GM18505 (cell line): ENCODE data around the gene GNAI3.

Experiments
- ATAC-seq: cut with Tn5 transposase; IDR thresholded peaks from one replicate; pipeline ENCODE4 v1.9.1; 2021; ENCODE audit not compliant: unreplicated experiment
- POLR2A ChIP-seq: IDR thresholded peaks from 4 replicates; pipeline ENCODE4 v1.6.1; 2011; ENCODE audit warnings: borderline replicate concordance; ENCODE audit not compliant: insufficient read depth, insufficient read length; ENCODE audit errors: extremely low read depth

GNAI3 gene

GRCh38 chr1:109624201-109625010 is 76.0 kb downstream of the GNAI3 start:
- no peak for ATAC-seq
- no peak for TF ChIP-seq POLR2A

- ATAC-seq, result no peak
- TF ChIP-seq POLR2A, result no peak
These were observed 76.8 kb downstream of the GNAI3 start for GRCh38 chr1:109625176-109625575.

DNA sequence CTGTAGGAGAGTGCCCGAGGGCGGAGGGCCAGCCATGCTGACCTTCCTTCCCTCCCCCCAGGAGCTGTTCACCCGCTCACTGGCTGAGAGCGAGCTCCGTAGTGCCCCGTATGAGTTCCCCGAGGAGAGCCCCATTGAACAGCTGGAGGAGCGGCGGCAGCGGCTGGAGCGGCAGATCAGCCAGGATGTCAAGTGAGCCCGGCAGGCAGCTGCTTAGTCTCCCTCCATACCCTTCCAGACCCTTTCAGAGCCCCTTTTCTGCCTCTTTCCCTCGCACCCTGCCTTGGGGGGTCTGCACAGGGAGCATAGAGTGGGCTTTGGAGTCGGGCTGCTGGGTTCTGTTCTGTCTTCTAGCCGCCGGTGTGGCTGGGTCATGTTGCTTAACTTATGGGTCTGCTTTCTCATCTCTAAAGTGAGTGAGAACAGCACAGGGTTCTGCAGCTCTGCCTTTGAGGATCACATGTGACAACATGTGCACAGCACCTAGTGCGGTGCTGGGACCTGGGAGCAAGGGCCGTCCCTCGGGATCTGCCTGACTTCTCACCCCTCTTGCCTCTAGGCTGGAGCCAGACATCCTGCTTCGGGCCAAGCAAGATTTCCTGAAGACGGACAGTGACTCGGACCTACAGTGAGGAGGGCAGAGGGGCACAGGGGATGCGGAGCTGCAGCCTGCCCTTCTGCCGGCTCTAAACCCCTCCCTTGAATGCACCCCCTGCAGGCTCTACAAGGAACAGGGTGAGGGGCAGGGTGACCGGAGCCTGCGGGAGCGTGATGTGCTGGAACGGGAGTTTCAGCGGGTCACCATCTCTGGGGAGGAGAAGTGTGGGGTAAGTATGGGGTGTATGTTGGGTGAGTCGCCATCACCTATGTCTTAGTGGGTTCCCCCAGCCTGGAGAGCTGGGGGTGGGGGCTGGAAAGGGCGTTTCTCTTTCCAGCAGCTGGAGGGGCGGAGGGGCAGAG is 77.5 kb downstream of the GNAI3 start:
- no peak for ATAC-seq
- no peak for TF ChIP-seq POLR2A

GRCh38 chr1:109626682-109627408 is 78.4 kb downstream of the GNAI3 start:
- no peak for ATAC-seq
- TF ChIP-seq POLR2A, result no peak

- ATAC-seq, result no peak
- no peak for TF ChIP-seq POLR2A
These were observed 79.4 kb downstream of the GNAI3 start for GRCh38 chr1:109627692-109628399.

DNA sequence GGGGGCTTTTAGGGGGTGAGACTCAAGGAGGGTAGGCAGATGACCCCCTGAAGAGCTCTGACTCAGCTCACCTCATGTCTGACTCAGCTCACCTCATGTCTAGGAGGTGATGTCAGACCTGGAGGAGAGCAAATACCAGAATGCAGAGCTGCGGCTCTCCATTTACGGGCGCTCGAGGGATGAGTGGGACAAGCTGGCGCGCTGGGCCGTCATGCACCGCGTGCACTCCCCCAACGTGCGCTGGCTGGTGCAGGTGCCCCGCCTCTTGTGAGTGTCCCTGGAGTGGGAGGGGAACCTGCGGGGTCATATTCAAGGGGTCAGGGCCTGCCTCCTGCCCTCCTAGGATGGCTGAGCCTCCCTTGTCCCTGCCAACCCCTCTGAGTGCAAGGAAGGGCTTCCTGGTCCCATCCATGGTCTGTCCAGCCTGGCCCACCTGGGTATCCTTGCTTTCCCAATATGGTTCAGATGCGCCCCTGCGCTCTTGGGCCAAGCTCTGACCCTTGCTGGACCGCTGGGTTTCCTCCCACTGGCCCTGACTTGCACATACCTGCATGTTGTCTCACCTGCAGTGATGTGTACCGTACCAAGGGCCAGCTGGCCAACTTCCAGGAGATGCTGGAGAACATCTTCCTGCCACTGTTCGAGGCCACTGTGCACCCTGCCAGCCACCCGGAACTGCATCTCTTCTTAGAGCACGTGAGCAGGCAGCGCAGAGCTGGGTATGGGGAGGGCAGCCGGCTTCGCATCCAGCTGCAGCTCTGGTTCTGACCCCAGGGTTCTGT is 80.3 kb downstream of the GNAI3 start:
- TF ChIP-seq POLR2A, result no peak
- no peak for ATAC-seq

- ATAC-seq, result no peak
- TF ChIP-seq POLR2A, result no peak
These were observed 81.1 kb downstream of the GNAI3 start for GRCh38 chr1:109629372-109630030.

DNA sequence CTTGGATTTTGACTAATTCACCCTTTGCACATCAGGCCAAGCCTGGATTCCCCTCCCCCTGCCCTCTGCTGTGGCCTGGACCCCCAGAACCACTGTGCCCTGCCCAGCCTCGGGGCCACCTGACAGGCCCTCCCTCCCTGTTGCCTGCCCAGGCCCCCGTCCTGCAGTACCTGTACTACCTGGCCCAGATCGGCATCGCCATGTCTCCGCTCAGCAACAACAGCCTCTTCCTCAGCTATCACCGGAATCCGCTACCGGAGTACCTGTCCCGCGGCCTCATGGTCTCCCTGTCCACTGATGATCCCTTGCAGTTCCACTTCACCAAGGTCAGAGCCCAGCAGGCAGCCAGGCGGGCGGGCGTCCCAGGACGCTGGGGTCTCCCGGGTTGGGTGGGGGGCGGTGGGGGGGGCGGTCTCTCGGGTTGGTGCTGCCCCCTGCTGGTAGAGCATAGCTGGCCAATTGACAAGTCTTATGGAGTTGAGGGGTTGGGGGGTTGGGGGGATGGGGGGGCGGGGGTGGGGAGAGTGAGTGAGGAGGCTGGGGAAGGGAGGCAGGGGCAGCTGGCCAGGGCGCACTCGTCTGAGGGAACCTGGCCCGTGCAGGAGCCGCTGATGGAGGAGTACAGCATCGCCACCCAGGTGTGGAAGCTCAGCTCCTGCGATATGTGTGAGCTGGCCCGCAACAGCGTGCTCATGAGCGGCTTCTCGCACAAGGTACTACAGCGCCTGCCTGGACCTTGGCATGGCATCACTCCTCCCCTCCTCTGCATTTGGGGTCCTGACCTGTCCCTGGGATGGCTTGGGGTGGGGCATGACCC is 81.9 kb downstream of the GNAI3 start:
- no peak for ATAC-seq
- no peak for TF ChIP-seq POLR2A

- TF ChIP-seq POLR2A, result no peak
- no peak for ATAC-seq
These were observed 82.6 kb downstream of the GNAI3 start for GRCh38 chr1:109630898-109631512.
